ENCODE data around the gene MSRB1.

DNA sequence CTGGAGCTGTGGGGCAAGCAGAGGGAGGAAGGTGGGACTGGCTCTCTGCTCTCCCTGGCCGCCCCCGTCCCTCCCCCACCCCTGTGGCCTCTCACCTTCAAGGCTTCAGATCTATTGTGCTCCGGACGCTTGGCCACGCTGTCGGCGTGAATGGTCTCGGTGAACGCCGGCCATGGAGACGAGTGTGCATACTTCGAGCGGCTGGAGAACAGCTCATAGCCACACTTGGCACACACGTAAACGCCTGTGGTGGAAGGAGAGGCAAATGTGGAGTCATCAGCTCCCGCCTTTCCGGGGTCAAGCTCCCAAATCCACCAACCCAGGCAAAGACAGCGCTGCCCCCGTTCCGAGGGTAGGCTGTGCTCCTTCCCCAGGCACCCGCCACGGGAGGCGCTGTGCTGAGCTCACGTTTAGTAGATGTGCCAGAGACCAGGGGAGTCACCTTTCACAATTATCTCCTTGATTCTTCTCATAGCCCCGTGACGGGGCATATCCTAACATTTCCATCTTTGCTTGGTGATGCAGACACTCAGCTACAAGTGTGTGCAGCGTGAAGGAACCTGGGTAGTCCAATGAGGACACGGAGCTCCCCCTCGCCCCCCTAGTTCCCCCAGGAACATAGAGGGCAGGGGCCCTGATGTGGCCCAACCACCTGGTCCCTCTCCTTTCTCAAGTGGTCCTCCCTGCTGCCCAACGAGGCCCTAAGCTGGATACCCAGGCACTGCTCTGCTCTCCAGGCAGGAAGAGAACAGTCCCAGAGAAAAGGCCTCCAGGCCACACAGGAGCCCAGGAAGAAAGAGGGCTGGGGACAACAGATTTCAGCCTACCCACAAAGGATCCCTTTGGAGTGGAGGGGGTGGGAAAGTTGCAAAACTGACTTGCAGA lies 1.6 kb downstream of the MSRB1 start:
- TF ChIP-seq POLR2A (IDR thresholded peaks at IDR 0.05) (no peak), POLR2AphosphoS5 (IDR thresholded peaks at IDR 0.05) (no peak)
- TF ChIP-seq, protein P1, sequence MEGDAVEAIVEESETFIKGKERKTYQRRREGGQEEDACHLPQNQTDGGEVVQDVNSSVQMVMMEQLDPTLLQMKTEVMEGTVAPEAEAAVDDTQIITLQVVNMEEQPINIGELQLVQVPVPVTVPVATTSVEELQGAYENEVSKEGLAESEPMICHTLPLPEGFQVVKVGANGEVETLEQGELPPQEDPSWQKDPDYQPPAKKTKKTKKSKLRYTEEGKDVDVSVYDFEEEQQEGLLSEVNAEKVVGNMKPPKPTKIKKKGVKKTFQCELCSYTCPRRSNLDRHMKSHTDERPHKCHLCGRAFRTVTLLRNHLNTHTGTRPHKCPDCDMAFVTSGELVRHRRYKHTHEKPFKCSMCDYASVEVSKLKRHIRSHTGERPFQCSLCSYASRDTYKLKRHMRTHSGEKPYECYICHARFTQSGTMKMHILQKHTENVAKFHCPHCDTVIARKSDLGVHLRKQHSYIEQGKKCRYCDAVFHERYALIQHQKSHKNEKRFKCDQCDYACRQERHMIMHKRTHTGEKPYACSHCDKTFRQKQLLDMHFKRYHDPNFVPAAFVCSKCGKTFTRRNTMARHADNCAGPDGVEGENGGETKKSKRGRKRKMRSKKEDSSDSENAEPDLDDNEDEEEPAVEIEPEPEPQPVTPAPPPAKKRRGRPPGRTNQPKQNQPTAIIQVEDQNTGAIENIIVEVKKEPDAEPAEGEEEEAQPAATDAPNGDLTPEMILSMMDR (IDR thresholded peaks at IDR 0.05 in 8 of 11, conservative IDR thresholded peaks at IDR 0.05 in 3 of 11), result no peak

Data from spleen (tissue), 7 donors.